ACHN (cell line): ENCODE measurements around the gene FNDC3B.

Experiments used
- DNase-seq: peaks from one replicate; pipeline ENCODE4 v3.0.0-alpha.2; 2015
- in situ Hi-C: cut with HindIII; loops from 2 replicates; pipeline ENCODE4 v1.10.0; 2017; ENCODE audit warnings: low sequenced_read_pairs, low pct_ligation_motif_present, low pct_unique_long_range_greater_than_20kb

FNDC3B gene

DNA sequence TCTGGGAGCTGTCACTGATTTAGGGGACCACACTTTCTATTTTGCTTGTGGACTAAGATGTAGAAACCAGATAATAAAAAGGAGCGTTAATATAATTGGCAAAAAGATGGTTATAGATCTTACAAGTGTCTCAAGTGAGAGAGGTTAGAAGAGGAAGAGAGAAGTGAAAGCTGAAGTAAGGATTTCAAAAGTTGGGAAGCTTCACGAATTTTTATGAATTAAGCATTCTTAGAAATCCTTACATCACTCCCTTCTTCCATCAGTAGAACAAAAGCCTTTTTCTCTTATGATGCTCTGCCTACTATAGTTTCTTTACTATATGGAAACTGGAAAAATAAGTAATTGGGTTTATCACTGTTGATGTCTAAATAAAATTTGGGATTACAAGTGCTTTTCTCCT is 146.5 kb downstream of the FNDC3B start:
- no peak for DNase-seq
- in situ Hi-C loops, result no loop called here

DNA sequence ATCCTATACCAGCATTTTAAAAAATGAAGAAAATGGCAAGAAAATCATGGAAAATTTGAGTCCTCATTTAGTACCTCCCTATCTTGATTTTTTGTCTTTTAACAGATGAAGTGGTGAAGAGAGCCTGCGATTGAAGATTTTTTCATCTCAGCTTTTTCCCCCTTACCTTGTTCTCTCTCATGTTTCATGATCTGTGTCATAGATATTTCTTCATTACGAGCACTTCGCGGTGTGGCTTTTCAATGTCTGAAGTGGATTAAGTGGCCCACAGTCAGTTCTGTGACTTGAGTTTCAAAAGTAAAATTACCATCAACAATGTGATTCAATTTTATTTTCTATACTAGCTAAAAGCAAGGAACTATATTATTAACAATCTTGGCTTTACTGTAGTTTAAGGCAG is 147.2 kb downstream of the FNDC3B start:
- in situ Hi-C loops, result no loop called here
- DNase-seq, result no peak

DNA sequence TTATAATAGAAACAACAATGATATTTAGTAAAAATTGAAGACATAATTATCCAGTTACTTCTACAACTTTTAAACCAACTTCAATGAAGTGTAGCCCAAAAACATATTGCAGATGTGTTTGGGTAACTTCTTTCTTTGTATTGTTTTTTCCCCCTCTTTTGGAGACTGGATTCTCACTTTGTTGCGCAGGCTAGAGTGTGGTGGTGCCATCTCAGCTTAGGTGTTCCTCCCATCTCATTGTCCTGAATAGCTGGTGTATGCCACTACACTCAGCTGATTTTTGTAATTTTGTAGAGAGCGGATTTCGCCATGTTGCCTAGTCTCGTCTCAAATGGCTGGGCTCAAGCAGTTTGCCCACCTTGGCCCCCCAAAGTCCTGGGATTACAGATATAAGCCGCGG is 148.1 kb downstream of the FNDC3B start:
- no peak for DNase-seq
- in situ Hi-C loops, result no loop called here

DNA sequence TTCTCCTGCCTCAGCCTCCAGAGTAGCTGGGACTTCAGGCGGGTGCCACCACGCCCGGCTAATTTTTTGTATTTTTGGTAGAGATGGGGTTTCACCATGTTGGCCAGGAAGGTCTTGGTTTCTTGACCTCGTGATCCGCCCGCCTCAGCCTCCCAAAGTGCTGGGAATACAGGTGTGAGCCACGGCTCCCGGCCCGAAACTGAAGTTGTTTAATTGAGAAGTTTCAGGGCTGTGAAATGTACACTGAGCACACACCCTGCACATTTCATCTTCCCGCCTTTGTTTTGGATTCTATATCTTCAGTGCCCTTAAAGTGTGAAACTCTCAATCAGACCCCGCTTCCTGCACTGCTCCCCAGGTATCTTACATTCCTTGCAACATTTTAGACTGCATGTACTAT is 149.1 kb downstream of the FNDC3B start:
- in situ Hi-C loops, result no loop called here
- no peak for DNase-seq

- in situ Hi-C loops, result no loop called here
- no peak for DNase-seq
Measured at GRCh38 chr3:172189213-172189612, 149.8 kb downstream of the FNDC3B start.

GRCh38 chr3:172189987-172190603 is 150.7 kb downstream of the FNDC3B start:
- in situ Hi-C loops, result no loop called here
- DNase-seq, result no peak

DNA sequence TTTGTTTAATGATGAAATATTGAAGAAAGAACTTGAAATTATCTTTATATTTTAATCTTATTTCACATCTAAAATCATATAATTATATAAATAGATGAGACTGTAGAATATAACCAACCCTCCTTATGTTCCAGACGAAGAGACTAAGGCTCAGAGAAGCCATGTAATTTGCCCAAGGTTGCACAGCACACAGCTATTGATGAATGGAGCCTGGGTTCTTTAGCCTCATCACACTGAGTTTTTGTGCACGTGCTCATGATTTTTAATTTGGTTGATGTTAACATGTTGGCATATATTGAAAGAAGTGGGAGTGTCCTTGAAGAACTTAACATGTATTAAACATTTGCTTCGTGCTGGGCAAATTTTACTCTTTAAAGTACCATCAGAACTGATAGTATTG is 151.6 kb downstream of the FNDC3B start:
- in situ Hi-C loops, result no loop called here
- DNase-seq, result no peak

DNA sequence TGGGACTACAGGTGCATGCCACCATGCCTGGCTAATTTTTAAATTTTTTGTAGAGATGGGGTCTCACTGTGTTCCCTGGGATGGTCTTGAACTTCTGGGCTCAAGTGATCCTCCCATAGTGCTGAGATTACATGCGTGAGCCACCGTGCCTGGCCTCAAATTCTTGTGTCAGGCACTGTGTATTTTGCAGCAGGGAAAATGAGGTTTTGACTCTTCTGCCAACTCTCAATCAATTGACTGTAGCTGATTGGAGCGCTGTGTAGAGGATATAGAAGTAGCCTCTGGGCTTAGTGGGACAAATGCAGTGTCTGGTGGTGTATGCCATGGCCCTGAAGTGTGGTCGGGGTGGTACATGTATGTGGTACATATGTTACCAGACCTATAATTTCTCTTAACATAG is 152.3 kb downstream of the FNDC3B start:
- in situ Hi-C loops, result no loop called here
- DNase-seq, result no peak

GRCh38 chr3:172192830-172193415 is 153.5 kb downstream of the FNDC3B start:
- DNase-seq, result no peak
- in situ Hi-C loops, result no loop called here

DNA sequence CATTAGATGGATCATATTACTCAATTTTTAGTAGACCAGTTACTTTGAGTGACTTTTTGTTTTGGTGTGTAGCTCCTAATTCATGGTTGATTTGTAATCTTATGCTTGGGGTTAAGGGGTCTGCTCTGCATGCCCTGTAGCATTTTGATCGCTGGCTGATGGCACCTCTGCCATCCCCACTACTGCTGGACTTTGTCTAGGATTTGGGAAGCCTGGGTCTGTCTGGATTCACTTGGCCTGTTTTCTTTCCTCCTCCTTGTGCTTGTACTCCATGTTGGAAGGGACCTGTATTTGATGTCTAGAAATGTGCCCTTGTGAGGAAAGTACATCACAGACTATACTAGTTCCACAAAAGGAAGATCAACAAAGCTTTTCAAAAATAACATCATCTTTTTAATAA is 154.1 kb downstream of the FNDC3B start:
- no peak for DNase-seq
- in situ Hi-C loops, result no loop called here

DNA sequence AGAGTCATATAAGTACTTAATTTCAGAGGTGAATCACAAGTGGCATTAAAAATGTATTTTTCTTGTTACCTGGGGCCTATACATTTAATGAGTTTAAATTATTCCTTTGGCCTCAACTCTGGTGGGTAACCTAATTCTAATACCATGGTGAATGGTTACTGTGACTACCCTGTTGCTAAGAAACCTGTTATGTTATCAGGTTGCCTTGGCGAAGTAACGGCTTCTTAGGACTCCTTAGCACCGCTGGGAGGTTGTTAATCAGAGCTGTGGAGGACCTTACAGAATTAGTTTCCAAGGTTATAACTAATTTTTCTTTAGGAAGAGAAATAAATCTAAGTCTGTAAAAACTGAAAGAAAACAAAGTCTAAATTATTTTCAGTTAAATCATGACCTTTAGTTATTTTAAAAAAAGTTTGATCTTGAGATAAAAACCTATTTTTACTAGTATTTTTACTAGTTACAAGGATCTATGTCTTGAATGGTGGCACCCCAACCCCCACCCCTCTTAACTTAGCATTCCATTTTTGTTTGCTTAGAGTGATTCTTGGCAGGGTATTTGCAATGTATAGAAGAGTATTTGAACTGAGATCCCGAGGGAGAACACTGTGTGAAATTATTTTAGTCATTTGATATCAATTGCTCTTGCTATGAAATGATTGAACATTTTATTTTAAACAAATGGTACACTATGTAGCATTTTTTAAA is 155.5 kb downstream of the FNDC3B start:
- in situ Hi-C loops, result no loop called here
- DNase-seq, result no peak

DNA sequence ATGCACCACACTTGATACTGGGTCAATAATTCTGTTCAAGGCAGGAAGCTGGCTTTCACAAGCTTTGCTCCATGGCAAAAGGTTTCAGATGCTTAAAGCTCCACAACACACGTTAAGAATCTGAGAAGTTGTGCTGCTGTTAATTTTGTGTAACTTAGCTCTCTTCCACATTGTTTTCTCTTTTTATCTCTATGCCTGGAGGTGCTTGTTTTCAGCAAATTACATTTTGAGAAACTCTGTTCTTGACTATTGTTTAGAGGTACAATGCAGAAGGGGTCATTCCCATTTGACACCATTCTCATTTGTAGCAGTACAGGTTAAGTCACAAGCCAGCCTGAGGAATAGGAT is 156.0 kb downstream of the FNDC3B start:
- in situ Hi-C loops, result no loop called here

GRCh38 chr3:172197344-172197743 is 158.0 kb downstream of the FNDC3B start:
- no peak for DNase-seq
- in situ Hi-C loops, result no loop called here

More for the DNA sequence above, 156.0 kb downstream of the FNDC3B start:
- DNase-seq, result no peak

GRCh38 chr3:172198428-172198827 is 159.1 kb downstream of the FNDC3B start:
- DNase-seq, result no peak
- in situ Hi-C loops, result no loop called here

DNA sequence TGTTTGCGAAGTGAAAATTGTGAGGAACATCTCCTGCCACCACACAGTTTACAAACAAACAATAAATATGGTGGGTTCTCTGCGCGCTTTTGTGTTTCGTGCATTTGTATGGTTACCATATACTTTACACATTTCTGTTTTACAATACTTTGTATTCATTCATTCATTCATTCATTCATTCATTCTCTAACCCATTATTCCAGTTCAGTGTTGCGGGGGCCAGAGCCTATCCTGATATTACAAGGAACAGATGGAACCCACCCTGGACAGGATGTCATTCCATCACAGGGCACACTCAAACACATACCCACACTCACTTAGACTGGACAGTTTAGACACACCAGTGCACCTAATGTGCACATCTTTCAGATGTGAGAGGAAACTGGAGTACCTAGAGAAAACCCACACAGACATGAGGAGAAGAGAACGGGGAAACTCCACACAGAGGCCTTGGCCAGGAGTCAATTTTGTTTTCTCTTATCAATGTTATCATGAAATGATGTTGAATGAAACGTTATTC is 160.5 kb downstream of the FNDC3B start:
- no peak for DNase-seq
- in situ Hi-C loops, result no loop called here

DNA sequence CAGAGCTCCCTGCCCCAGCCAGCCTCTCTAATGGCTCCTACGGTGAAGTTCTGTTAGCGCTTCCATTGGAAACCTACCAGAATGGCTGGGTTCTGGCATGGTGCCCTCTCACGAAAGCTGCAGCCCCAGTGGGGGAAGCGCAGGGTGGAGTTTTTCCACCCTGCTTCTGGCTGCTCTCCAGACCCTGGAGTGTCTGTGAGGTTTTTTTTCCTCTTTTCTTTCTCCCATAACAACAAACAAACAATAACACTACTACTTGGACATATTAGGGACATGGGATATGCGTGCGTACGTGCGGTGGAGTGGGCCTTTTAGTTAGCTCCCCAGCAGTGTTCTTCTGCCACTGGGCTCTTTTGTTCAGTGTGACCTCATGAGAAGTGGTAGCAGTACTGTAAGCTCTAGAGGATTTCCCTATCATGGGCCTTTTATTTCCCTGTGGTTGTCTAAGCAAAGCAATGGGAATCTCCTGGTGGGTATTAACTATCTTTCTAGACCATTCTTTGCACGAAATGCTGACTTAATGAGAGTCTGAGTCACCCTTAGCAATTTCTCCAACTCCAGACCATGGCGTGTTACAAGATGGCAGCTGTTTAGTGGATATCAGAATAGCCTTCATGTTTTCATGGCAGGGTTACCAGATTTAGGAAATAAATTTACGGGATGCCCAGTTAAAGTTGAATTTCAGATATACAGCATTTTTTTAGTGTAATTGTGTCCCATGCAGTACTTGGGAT is 161.9 kb downstream of the FNDC3B start:
- peak; percentile 35 for DNase-seq
- in situ Hi-C loops, result no loop called here

GRCh38 chr3:172201870-172202236 is 162.5 kb downstream of the FNDC3B start:
- no peak for DNase-seq
- in situ Hi-C loops, result no loop called here

GRCh38 chr3:172202797-172203196 is 163.4 kb downstream of the FNDC3B start:
- DNase-seq, result no peak
- in situ Hi-C loops, result no loop called here

- DNase-seq, result no peak
- in situ Hi-C loops, result no loop called here
Measured at GRCh38 chr3:172203522-172204258, 164.3 kb downstream of the FNDC3B start.
